HepG2 (cell line): ENCODE measurements around the gene KCNS1.

Experiments used
- ATF1 ChIP-seq: IDR thresholded peaks from 2 replicates; pipeline ENCODE4 v1.6.1; 2016; ENCODE audit warnings: mild to moderate bottlenecking, control low read depth
- CTCF ChIP-seq: sonication (generic); formaldehyde crosslinking; IDR thresholded peaks from 2 replicates; pipeline ENCODE4 v1.5.0; 2020; ENCODE audit warnings: mild to moderate bottlenecking, missing genetic modification reagents, moderate library complexity
- KDM1A ChIP-seq: IDR thresholded peaks from 2 replicates; pipeline ENCODE4 v1.6.1; 2016; ENCODE audit warnings: missing compliant biosample characterization
- MTF1 ChIP-seq: sonication (generic); formaldehyde crosslinking; IDR thresholded peaks from 2 replicates; pipeline ENCODE4 v1.5.0; 2020; ENCODE audit warnings: missing genetic modification reagents
- NAIF1 ChIP-seq: sonication (generic); formaldehyde crosslinking; IDR thresholded peaks from 2 replicates; pipeline ENCODE4 v1.5.0; 2020; ENCODE audit warnings: mild to moderate bottlenecking, missing genetic modification reagents, borderline replicate concordance
- NR3C1 ChIP-seq: sonication (generic); formaldehyde crosslinking; IDR thresholded peaks from 2 replicates; pipeline ENCODE4 v1.4.0; 2020; ENCODE audit warnings: missing genetic modification reagents
- REST ChIP-seq, 2 experiments: IDR thresholded peaks; 2 replicates each; pipeline ENCODE4 v1.6.1; 2011 to 2012; ENCODE audit warnings: low read length in 2 of 2, borderline replicate concordance in 1 of 2, low read depth in 1 of 2, mild to moderate bottlenecking in 1 of 2, moderate library complexity in 1 of 2
- ZBTB49 ChIP-seq: sonication (generic); formaldehyde crosslinking; IDR thresholded peaks from 2 replicates; pipeline ENCODE4 v1.4.0; 2020; ENCODE audit warnings: missing genetic modification reagents, borderline replicate concordance
- ZNF274 ChIP-seq: sonication (generic); formaldehyde crosslinking; IDR thresholded peaks from 2 replicates; pipeline ENCODE4 v1.5.1; 2020; ENCODE audit warnings: mild to moderate bottlenecking, missing genetic modification reagents
- ZNF530 ChIP-seq: sonication (generic); formaldehyde crosslinking; IDR thresholded peaks from 2 replicates; pipeline ENCODE4 v1.5.0; 2020; ENCODE audit warnings: low read depth, mild to moderate bottlenecking, missing genetic modification reagents
- ZSCAN12 ChIP-seq: sonication (generic); formaldehyde crosslinking; IDR thresholded peaks from 2 replicates; pipeline ENCODE4 v1.9.0; 2021; ENCODE audit warnings: mild to moderate bottlenecking, missing genetic modification reagents

GRCh38 chr20:45085289-45085688 is 15.6 kb downstream of the KCNS1 start:
- no peak for TF ChIP-seq NR3C1 (CRISPR knock-in tag)
- TF ChIP-seq ZBTB49 (CRISPR knock-in tag), result no peak
- TF ChIP-seq CTCF (CRISPR knock-in tag), result no peak
- no peak for TF ChIP-seq ATF1 (CRISPR knock-in tag)
- no peak for TF ChIP-seq REST (IDR thresholded peaks at IDR 0.05; ENCODE audit: borderline replicate concordance in 1 of 2, low read depth in 1 of 2, low read length in 2 of 2)
- no peak for TF ChIP-seq ZSCAN12 (CRISPR knock-in tag)
- no peak for TF ChIP-seq ZNF530 (CRISPR knock-in tag)
- no peak for TF ChIP-seq KDM1A
- no peak for TF ChIP-seq NAIF1 (CRISPR knock-in tag)
- no peak for TF ChIP-seq MTF1 (CRISPR knock-in tag)
- TF ChIP-seq ZNF274 (CRISPR knock-in tag), result no peak
